Measurements from ENCODE around the gene TPSG1.

- TF ChIP-seq POLR2AphosphoS5 (IDR thresholded peaks at IDR 0.05; ENCODE audit: low read depth, low read length) (no peak), POLR2A (IDR thresholded peaks at IDR 0.05; ENCODE audit: borderline replicate concordance, extremely low read depth, insufficient read depth, insufficient read length) (no peak), CEBPB (IDR thresholded peaks at IDR 0.05; ENCODE audit: low read depth) (no peak), ATF3 (IDR thresholded peaks at IDR 0.05) (no peak)
- TF ChIP-seq, protein P1, sequence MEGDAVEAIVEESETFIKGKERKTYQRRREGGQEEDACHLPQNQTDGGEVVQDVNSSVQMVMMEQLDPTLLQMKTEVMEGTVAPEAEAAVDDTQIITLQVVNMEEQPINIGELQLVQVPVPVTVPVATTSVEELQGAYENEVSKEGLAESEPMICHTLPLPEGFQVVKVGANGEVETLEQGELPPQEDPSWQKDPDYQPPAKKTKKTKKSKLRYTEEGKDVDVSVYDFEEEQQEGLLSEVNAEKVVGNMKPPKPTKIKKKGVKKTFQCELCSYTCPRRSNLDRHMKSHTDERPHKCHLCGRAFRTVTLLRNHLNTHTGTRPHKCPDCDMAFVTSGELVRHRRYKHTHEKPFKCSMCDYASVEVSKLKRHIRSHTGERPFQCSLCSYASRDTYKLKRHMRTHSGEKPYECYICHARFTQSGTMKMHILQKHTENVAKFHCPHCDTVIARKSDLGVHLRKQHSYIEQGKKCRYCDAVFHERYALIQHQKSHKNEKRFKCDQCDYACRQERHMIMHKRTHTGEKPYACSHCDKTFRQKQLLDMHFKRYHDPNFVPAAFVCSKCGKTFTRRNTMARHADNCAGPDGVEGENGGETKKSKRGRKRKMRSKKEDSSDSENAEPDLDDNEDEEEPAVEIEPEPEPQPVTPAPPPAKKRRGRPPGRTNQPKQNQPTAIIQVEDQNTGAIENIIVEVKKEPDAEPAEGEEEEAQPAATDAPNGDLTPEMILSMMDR (IDR thresholded peaks at IDR 0.05 in 2 of 3, conservative IDR thresholded peaks at IDR 0.05 in 1 of 3; ENCODE audit: borderline replicate concordance in 1 of 3, insufficient read depth in 1 of 3, low read depth in 2 of 3, low read length in 2 of 3) = no peak
Observed at GRCh38 chr16:1175566-1176279, 49.3 kb downstream of the TPSG1 start.
